GM19397 (cell line): ENCODE measurements around the gene RPUSD4.

Experiments used
- ATAC-seq: cut with Tn5 transposase; IDR thresholded peaks from one replicate; pipeline ENCODE4 v1.9.1; 2021; ENCODE audit warnings: mild to moderate bottlenecking, moderate library complexity; ENCODE audit not compliant: unreplicated experiment

The RPUSD4 gene

GRCh38 chr11:126214441-126214840 lies 3.0 kb upstream of the RPUSD4 start:
- no peak for ATAC-seq

- ATAC-seq: no peak
These were observed 725 bp upstream of the RPUSD4 start for GRCh38 chr11:126212089-126212660.

- ATAC-seq: no peak
These were observed 597 bp downstream of the RPUSD4 start for GRCh38 chr11:126210871-126211235.

- ATAC-seq: no peak
These were observed 3.6 kb downstream of the RPUSD4 start for GRCh38 chr11:126207896-126208295.

- ATAC-seq: no peak
These were observed 6.1 kb downstream of the RPUSD4 start for GRCh38 chr11:126205359-126205758.

GRCh38 chr11:126202646-126203359 lies 8.6 kb downstream of the RPUSD4 start:
- ATAC-seq: no peak

DNA sequence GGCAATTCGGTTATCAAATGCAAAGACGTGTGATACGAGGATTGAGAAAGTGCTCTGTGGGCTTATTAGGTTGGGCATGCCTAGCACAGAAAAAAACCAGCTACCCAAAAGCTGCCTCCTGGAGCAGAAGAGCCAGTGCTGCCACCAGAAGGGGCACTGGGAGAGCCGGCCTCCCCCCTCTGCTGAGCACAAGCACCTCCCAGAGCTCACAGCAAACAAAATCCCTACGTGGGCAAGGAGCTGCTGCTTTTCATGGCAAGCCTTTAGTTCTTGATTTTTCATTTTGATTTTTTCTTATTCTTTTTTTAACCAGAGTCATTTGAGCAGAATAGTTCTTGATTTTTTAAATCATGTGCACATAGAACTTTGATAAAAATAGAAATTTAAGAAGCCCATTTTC lies 12.8 kb downstream of the RPUSD4 start:
- no peak for ATAC-seq

DNA sequence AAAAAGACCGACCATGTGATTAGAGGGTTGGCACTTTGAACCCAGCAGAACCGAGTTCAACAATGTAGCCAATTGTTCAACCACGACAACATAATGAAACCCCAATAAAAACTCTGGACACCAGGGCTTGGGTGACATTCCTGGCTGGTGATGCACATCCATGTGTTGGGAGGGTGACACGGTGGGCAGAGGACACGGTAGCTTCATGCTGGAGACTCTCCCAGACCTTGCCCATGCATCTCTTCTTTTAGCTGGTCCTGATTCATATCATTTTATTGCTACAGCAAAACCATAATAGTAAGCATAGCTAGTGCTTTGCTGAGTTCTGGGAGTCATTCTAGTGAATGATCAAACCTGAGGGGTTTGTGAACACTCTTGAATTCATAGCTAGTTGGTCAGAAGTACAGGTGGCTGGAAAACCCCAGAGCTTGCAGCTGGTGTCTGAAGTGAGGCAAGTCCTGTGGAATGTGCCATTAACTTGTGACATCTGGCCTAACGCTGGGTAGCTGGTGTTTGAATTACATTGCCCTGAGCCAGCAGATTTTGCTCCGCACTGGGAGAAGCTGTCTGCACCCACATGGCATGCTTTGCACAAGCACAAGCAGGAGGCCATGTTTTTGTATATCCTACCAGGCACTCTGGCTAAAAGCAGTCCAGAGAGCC lies 14.0 kb downstream of the RPUSD4 start:
- no peak for ATAC-seq

- no peak for ATAC-seq
These were observed 16.3 kb downstream of the RPUSD4 start for GRCh38 chr11:126195119-126195518.

DNA sequence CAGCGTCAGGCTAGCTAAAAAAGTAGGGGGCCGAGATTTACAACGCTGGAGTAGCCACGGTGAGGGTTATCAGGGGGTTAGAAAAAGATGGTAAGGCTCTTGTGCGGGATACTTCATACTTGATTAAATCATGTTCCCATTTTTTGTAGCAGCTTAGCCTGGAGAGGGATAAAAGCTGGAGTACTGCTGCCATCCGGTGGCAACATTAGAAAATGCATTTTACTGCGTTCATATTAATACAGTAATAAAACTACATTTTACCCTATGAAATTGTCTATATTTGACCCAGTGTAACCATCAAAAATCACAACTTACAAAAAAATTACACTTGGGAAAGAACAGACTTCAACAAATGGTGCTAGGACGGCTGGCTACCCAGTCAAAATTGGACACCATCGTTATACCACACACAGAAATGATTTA lies 17.3 kb downstream of the RPUSD4 start:
- ATAC-seq: no peak

DNA sequence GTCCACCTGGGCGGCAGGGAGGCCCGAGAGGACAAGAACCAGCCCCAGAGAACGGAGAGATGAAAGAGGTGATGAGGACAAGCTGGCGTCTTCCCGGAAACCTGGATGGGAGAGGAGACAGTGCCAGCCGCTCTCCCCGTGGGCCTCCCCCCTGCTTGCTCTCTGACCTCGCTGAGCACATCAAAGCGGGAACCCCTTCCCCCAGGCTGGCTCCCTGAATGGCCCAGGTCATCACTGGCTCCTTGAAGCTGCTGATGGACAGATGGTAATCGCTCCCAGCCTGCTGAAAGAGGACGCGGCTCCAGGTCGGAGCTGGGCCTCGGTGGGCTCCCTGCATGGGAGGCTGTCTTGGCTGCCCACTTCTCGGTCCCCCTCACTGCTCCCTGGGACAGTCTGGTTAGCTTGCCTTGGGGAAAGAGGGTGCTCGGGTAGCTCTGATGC lies 18.4 kb downstream of the RPUSD4 start:
- no peak for ATAC-seq

GRCh38 chr11:126192361-126192760 lies 19.1 kb downstream of the RPUSD4 start:
- ATAC-seq: no peak

DNA sequence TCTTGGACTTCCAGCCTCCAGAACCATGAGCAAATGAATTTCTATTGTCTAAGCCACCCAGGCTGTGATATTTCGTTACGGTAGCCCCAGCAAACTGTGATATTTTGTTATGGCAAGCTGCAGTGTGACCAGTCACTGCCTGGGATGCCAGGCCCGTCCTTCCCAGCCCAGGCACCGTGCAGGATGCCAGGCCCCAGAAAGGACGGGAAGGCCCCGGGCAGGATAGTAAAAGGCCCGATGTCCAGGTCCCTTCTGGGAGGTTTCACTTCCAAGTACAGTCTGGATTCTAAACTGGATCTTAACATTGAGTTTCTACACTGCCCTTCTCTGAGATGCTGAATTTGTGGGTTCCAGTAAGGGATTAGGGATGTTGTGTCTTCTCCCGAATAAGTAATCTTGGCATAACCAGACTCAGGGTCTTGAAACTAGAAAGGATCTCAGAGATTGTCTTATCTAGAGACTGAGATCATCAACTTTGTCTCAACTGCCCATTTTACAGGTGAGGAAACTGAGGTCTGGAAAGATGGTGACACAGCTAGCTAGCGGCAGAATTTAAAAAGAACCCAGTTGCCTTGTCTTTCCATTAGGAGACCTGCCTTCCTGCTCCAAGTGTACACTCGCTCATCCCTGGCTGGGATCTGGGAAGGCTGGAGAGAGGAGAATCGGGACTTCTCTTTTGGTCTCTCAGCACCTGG lies 19.9 kb downstream of the RPUSD4 start:
- ATAC-seq: no peak

- no peak for ATAC-seq
These were observed 20.7 kb downstream of the RPUSD4 start for GRCh38 chr11:126190792-126191191.

- ATAC-seq: no peak
These were observed 22.1 kb downstream of the RPUSD4 start for GRCh38 chr11:126189109-126189929.

DNA sequence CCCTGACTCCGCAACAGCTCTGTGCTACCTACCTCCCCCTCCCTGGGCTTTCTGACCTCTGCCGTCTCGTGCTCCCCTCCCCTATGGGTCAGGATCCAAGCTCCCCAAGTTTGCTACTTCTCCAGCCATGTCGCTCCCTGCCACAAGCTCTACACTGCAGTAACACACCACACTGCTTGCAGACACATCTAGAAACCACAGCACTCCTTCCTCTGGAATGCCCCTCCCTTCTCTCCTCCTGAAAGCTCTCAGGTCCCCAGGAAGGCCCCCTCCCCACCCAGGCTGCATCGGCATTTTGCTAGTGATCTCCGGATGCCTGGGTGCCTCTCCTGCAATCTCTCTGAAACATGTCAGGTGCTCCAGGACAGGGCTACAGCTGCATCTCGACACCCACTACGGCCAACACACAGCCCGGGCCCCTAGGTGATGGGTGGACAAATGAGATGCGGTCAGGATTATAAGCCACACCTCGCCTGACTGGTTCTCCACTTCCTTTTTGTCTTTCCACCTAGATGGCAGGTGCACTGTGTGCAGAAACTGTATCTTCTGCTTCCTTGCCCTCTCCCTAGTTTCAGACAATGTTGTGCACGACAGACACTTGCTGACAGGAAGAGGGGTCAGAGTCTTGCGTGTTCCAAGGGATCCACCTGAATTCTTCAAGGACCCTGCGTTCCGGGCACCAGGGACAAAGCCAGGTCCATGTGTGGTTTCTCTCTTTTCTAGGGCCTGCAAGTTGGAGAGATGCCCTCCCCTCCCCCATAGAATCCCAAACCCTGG lies 22.9 kb downstream of the RPUSD4 start:
- peak; percentile 83 for ATAC-seq

DNA sequence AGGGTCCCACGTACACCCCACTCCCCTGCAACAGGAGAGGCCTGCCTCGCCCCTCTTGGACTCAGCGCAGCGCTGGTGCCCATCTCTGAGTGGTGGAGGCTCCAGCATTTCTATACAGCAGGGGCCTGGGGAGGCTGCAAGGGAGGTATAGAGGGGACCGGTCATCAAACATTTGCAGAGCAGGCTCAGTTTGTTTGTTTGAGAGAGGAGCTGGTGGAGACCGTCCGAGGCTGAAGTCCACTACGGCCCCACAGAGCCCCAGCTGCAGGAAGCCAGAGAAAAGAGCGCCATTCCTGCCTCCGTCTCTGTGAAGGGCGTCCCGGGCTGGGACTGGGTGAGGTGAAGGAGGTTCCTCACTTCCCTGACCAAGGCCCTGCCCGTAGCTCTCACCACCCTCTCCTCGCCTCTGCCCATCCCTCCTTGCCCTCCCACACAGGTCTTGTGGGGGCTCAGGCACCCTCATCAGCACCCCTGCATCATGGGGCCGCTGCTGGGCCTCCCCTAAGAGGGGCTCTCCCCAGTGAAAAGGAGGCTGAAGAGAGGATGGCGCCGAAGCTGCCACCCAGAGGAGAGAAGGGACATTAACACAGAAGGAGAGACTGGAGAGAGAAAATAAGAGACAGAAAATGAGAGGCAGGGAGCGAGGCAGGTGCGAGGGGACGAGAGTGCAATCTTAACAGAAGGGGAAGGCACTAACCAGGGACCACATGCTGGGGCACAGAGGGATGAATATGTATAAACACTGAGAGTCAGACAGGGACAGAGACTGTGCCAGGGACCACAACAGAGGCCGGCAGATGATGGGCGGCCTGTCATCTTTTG lies 24.5 kb downstream of the RPUSD4 start:
- ATAC-seq: no peak

GRCh38 chr11:126186025-126186698 lies 25.3 kb downstream of the RPUSD4 start:
- ATAC-seq: no peak
